ENCODE results near the gene MCM3AP. TPM values are rescaled to one million over a fixed set of nuclear protein-coding genes. Genes with fewer than 3 reads are reported as not detected.

The MCM3AP gene
- total RNA-seq, 1 donor from 2014 or later = 137 TPM

GRCh38 chr21:46304955-46305354 is 19.5 kb upstream of the MCM3AP start:
- H3K4me1 Mint-ChIP-seq (ENCODE audit: low read depth) = peaks cover 5% of the 10 kb centered on the region
- intact Hi-C loops (cut with micrococcal nuclease) = no loop called here
- no peak for DNase-seq (ENCODE audit: low spot score)
- H3K9me3 Mint-ChIP-seq = no peaks in the 10 kb centered on the region
- no peak overlapping the region for H3K4me3 Mint-ChIP-seq
- H3K27ac Mint-ChIP-seq = peak overlapping the region; percentile 31
- H3K36me3 Mint-ChIP-seq (ENCODE audit: low read depth) = peaks cover 26% of the 10 kb centered on the region
- no peaks in the 10 kb centered on the region for H3K27me3 Mint-ChIP-seq (ENCODE audit: insufficient read depth)

DNA sequence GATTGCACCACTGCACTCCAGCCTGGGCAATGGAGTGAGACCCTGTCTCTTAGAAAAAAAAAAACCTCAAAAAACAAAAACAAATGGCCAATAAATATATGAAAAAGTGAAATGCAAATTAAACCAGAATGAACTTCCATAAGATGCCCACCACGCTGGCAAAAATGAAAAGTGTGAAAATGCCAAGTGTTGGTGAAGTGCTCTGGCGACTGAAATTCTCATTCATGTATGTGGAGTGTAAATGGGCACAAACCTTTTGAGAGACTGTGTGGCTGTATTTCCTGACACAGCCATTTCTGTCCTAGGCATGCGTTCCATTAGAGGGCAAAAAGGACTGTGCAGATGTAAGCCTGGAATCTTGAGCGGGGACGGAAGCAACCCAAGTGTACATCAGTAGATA is 19.0 kb upstream of the MCM3AP start:
- Mint-ChIP-seq H3K27me3 (ENCODE audit: insufficient read depth) (no peaks in the 10 kb centered on the region), H3K27ac (no peak overlapping the region), H3K36me3 (ENCODE audit: low read depth) (peaks cover 28% of the 10 kb centered on the region), H3K4me1 (ENCODE audit: low read depth) (peaks cover 5% of the 10 kb centered on the region), H3K4me3 (no peak overlapping the region), H3K9me3 (no peaks in the 10 kb centered on the region)
- no peak for DNase-seq (ENCODE audit: low spot score)
- intact Hi-C loops (cut with micrococcal nuclease) = no loop called here

GRCh38 chr21:46301759-46302158 is 16.3 kb upstream of the MCM3AP start:
- peaks cover 5% of the 10 kb centered on the region for H3K4me1 Mint-ChIP-seq (ENCODE audit: low read depth)
- H3K4me3 Mint-ChIP-seq = no peak overlapping the region
- no peaks in the 10 kb centered on the region for H3K27me3 Mint-ChIP-seq (ENCODE audit: insufficient read depth)
- H3K9me3 Mint-ChIP-seq = no peaks in the 10 kb centered on the region
- peaks cover 17% of the 10 kb centered on the region for H3K36me3 Mint-ChIP-seq (ENCODE audit: low read depth)
- intact Hi-C loops (cut with micrococcal nuclease) = no loop called here
- DNase-seq (ENCODE audit: low spot score) = no peak
- no peak overlapping the region for H3K27ac Mint-ChIP-seq

DNA sequence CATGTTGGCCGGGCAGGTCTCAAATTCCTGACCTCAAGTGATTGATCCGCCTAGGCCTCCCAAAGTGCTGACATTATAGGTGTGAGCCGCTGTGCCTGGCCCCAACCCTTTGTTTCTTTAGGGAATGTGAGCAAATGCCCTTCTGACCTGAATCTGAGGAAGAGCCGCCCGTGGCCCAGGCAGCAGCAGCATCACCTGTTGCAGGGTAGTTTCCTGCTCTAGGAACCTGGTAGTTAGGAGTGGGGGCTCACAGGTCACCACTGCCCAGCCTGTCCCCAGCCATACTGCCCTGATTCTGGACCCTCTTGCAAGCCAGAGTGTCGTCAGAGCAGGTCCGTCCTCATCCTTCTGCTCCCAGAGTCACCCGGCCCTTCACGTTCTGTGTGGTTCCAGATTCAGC is 13.8 kb upstream of the MCM3AP start:
- Mint-ChIP-seq H3K4me3 (no peak overlapping the region), H3K27me3 (ENCODE audit: insufficient read depth) (no peaks in the 10 kb centered on the region), H3K4me1 (ENCODE audit: low read depth) (peaks cover 7% of the 10 kb centered on the region), H3K36me3 (ENCODE audit: low read depth) (peaks cover 12% of the 10 kb centered on the region), H3K9me3 (no peaks in the 10 kb centered on the region), H3K27ac (no peak overlapping the region)
- intact Hi-C loops (cut with micrococcal nuclease) = no loop called here
- no peak for DNase-seq (ENCODE audit: low spot score)

GRCh38 chr21:46297338-46298271 is 12.2 kb upstream of the MCM3AP start:
- Mint-ChIP-seq H3K27me3 (ENCODE audit: insufficient read depth) (no peaks in the 10 kb centered on the region), H3K27ac (no peak overlapping the region), H3K36me3 (ENCODE audit: low read depth) (peaks cover 7% of the 10 kb centered on the region), H3K4me1 (ENCODE audit: low read depth) (peaks cover 7% of the 10 kb centered on the region), H3K9me3 (no peaks in the 10 kb centered on the region), H3K4me3 (peak overlapping the region; percentile 71)
- intact Hi-C loops (cut with micrococcal nuclease) = no loop called here
- no peak for DNase-seq (ENCODE audit: low spot score)

DNA sequence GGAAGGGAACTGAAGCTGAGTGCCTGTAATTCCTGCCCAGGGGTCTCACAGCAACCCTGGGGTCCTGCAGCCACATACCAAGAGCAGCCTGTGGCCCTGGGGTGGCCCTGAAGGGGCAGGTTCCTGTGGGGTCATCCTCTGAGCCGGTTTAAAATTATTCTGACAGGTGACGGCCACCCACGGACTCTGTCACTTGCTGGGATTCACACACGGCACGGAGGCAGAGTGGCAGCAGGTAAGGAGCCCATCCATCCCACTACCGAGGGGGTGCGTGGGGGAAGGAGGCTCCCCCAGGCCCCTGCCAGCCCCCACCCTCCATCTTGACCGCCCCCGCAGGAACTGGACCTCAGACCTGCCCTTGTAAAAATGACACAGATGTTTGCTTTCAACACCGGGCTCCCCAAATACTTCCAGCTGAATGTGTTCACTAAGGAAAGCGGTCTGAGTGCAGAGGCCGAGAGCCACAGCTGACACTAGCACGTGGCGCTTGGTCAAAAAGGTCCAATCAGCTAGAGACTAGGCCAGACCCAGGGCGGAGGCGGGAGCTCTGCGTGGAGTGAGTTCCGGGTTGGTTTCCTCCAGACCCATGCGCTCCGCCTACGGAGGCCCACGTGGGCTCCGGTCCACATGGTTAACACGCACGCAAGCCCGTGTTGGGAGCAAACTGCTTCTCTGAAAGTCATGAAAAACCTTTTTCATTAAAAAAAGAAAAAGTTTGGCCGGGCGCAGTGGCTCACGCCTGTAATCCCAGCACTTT is 10.8 kb upstream of the MCM3AP start:
- peak overlapping the region; percentile 83 for H3K27ac Mint-ChIP-seq
- H3K4me1 Mint-ChIP-seq (ENCODE audit: low read depth) = peaks cover 11% of the 10 kb centered on the region
- intact Hi-C loops (cut with micrococcal nuclease) = loop anchor here (1.0 kb wide), 1 partner anchor 10 kb away; the partner anchor contains the start of gene YBEY
- peak; percentile 58 for DNase-seq (ENCODE audit: low spot score)
- H3K4me3 Mint-ChIP-seq = peak overlapping the region; percentile 63
- H3K36me3 Mint-ChIP-seq (ENCODE audit: low read depth) = peaks cover 15% of the 10 kb centered on the region
- H3K9me3 Mint-ChIP-seq = no peaks in the 10 kb centered on the region
- no peaks in the 10 kb centered on the region for H3K27me3 Mint-ChIP-seq (ENCODE audit: insufficient read depth)

DNA sequence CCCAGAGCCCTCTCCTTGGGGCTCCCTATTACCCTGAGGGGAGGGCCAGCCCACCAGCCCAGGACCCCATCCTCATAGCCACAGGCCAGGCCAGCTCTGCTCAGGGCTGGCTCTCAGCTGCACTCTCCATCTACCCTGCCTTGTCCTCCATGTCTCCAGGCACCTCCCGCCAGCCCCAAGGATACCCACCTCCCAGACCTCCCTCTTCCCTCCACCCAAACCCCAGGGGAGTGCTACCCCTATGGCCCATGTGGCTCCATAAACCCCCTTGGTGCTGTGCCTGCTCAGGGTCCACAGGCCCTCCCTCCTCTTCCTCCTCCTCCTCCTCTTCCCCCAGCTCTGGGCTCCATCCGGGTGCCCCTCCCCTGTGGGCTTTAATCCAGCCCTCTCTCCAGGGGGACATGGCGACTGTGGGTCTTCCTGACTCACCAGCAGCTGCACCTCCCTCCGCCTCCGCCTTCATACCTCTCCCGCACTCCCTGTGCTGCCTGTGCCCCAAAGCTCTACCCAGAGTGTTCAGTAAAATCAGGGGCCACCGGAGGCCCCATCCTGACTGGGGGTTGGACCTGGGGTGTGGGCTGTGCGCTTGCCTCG is 9.9 kb upstream of the MCM3AP start:
- DNase-seq (ENCODE audit: low spot score) = no peak
- Mint-ChIP-seq H3K9me3 (no peaks in the 10 kb centered on the region), H3K27me3 (ENCODE audit: insufficient read depth) (no peaks in the 10 kb centered on the region), H3K4me1 (ENCODE audit: low read depth) (peaks cover 13% of the 10 kb centered on the region), H3K36me3 (ENCODE audit: low read depth) (peaks cover 18% of the 10 kb centered on the region), H3K27ac (peak overlapping the region; percentile 44), H3K4me3 (no peak overlapping the region)
- intact Hi-C loops (cut with micrococcal nuclease) = no loop called here

DNA sequence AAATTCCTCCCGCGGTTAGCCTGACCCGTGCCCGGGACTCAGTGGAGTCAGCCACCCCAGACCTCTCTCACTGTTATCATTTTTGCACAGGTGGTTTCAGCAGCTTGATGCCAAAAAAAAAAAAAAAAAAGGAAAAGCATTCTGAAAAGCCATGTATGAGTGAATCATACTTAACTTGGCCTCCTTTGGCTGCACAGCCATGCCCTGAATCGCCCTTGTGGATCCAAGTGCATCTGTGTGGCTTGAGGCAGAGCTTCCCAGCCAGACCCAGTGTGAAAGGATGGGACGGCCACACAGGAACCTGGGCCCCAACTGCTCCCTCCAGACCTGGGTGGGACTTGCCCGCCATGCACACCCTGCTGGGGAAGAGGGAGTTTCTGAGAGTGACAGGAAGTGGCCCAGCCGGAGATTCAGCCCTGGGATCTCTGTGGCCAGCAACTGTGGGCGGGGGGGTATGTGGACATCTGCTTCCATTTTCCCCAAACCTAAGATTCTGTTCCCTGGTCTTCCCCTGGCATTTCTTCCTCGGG is 9.3 kb upstream of the MCM3AP start:
- H3K9me3 Mint-ChIP-seq = no peaks in the 10 kb centered on the region
- no peak for DNase-seq (ENCODE audit: low spot score)
- H3K4me3 Mint-ChIP-seq = no peak overlapping the region
- H3K27ac Mint-ChIP-seq = no peak overlapping the region
- H3K4me1 Mint-ChIP-seq (ENCODE audit: low read depth) = peaks cover 18% of the 10 kb centered on the region
- intact Hi-C loops (cut with micrococcal nuclease) = no loop called here
- H3K36me3 Mint-ChIP-seq (ENCODE audit: low read depth) = peaks cover 21% of the 10 kb centered on the region
- H3K27me3 Mint-ChIP-seq (ENCODE audit: insufficient read depth) = no peaks in the 10 kb centered on the region

GRCh38 chr21:46291561-46291960 is 6.2 kb upstream of the MCM3AP start:
- Mint-ChIP-seq H3K9me3 (no peaks in the 10 kb centered on the region), H3K36me3 (ENCODE audit: low read depth) (peaks cover 26% of the 10 kb centered on the region), H3K4me3 (no peak overlapping the region), H3K27ac (no peak overlapping the region), H3K27me3 (ENCODE audit: insufficient read depth) (no peaks in the 10 kb centered on the region), H3K4me1 (ENCODE audit: low read depth) (peaks cover 33% of the 10 kb centered on the region)
- intact Hi-C loops (cut with micrococcal nuclease) = no loop called here
- DNase-seq (ENCODE audit: low spot score) = no peak

GRCh38 chr21:46289655-46290179 is 4.3 kb upstream of the MCM3AP start:
- intact Hi-C loops (cut with micrococcal nuclease) = loop anchor here (5.0 kb wide), 1 partner anchor 147 kb away; no protein-coding TSS in a partner anchor
- Mint-ChIP-seq H3K4me3 (no peak overlapping the region), H3K27ac (no peak overlapping the region), H3K9me3 (no peaks in the 10 kb centered on the region), H3K27me3 (ENCODE audit: insufficient read depth) (no peaks in the 10 kb centered on the region), H3K4me1 (ENCODE audit: low read depth) (peaks cover 36% of the 10 kb centered on the region), H3K36me3 (ENCODE audit: low read depth) (peaks cover 30% of the 10 kb centered on the region)
- no peak for DNase-seq (ENCODE audit: low spot score)

DNA sequence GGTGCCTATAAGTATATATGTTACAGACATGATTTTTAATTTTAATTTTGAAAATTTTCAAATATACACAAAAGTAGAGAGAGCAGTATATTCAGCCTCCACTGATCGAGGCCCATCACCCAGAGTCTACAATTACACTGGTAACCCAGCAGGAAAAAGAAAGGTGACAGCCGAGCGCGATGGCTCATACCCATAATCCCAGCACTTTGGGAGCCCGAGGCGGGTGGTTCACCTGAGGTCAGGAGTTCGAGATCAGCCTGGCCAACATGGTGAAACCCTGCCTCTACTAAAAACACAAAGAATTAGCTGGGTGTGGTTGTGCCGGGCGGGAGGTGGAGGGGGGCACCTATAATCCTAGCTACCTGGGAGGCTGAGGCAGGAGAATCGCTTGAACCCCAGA is 2.1 kb upstream of the MCM3AP start:
- Mint-ChIP-seq H3K36me3 (ENCODE audit: low read depth) (peaks cover 46% of the 10 kb centered on the region), H3K4me1 (ENCODE audit: low read depth) (peaks cover 50% of the 10 kb centered on the region)
- intact Hi-C loops (cut with micrococcal nuclease) = loop anchor here (5.0 kb wide), 1 partner anchor 145 kb away; no protein-coding TSS in a partner anchor

DNA sequence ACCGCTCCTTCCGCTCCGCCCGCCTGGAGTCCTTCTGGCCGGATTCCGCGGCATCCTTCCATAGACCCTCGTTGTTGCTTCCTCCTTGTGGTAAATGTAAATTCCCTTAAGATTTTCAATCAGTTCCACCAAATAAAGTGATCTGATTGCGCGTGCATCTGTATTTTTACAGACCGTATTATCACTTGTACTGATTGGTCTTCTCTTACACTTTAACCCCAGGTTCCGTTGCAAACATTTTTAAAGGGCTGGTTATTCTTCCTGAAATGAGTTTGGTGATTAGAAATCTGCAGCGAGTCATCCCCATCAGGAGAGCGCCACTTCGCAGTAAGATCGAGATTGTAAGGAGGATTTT is 1.2 kb upstream of the MCM3AP start:
- Mint-ChIP-seq H3K4me3 (peak overlapping the region; percentile 100), H3K4me1 (ENCODE audit: low read depth) (peaks cover 50% of the 10 kb centered on the region), H3K27me3 (ENCODE audit: insufficient read depth) (no peaks in the 10 kb centered on the region), H3K36me3 (ENCODE audit: low read depth) (peaks cover 41% of the 10 kb centered on the region), H3K9me3 (no peaks in the 10 kb centered on the region), H3K27ac (peak overlapping the region; percentile 99)
- DNase-seq (ENCODE audit: low spot score) = no peak
- intact Hi-C loops (cut with micrococcal nuclease) = loop anchor here (1.0 to 5.0 kb wide), 6 partner anchors 10 to 172 kb away; partner anchors contain the start of genes DIP2A, LSS and PCNT

More for the DNA sequence above, 2.1 kb upstream of the MCM3AP start:
- H3K4me3 Mint-ChIP-seq = no peak overlapping the region
- H3K9me3 Mint-ChIP-seq = no peaks in the 10 kb centered on the region
- no peaks in the 10 kb centered on the region for H3K27me3 Mint-ChIP-seq (ENCODE audit: insufficient read depth)
- no peak for DNase-seq (ENCODE audit: low spot score)
- H3K27ac Mint-ChIP-seq = no peak overlapping the region
